Loucy (cell line): ENCODE measurements around the gene TRIM46.
"Not testable (repeated sequence)": the region's sequence is repeated elsewhere in the genome, so short reads cannot be mapped to it uniquely, and the experiment has no call there.

ENCODE experiments used
- H2AFZ ChIP-seq: fragments of 200-600 bp; sonication (generic); 2 replicates; pipeline ENCODE4 v1.6.0; 2016; ENCODE audit warnings: antibody characterized with exemption, mild to moderate bottlenecking, low read length, moderate library complexity
- H3F3A ChIP-seq: fragments of 200-600 bp; 2 replicates; pipeline ENCODE4 v1.6.0; 2016; ENCODE audit warnings: antibody characterized with exemption, low read depth, mild to moderate bottlenecking
- H3K27me3 ChIP-seq: fragments of 200-600 bp; sonication (generic); 2 replicates; pipeline ENCODE4 v1.6.1; 2014; ENCODE audit warnings: low read length, mild to moderate bottlenecking; ENCODE audit not compliant: insufficient read depth, poor library complexity, severe bottlenecking
- H3K36me3 ChIP-seq: fragments of 200-600 bp; sonication (generic); 2 replicates; pipeline ENCODE4 v1.6.1; 2016; ENCODE audit warnings: low read length; ENCODE audit not compliant: insufficient read depth
- H3K4me1 ChIP-seq: fragments of 200-600 bp; sonication (generic); 2 replicates; pipeline ENCODE4 v1.5.1; 2014; ENCODE audit warnings: low read length, mild to moderate bottlenecking; ENCODE audit not compliant: insufficient read depth, poor library complexity, severe bottlenecking
- H3K4me2 ChIP-seq: fragments of 200-600 bp; sonication (generic); 2 replicates; pipeline ENCODE4 v1.6.0; 2014; ENCODE audit warnings: antibody characterized with exemption, low read length, low read depth, mild to moderate bottlenecking; ENCODE audit not compliant: poor library complexity, severe bottlenecking
- H3K4me3 ChIP-seq: fragments of 200-600 bp; sonication (generic); 2 replicates; pipeline ENCODE4 v1.5.1; 2014; ENCODE audit warnings: low read length, mild to moderate bottlenecking, mixed read lengths; ENCODE audit not compliant: poor library complexity, severe bottlenecking
- H3K79me2 ChIP-seq: fragments of 200-600 bp; sonication (generic); 2 replicates; pipeline ENCODE4 v1.6.1; 2014; ENCODE audit warnings: low read length; ENCODE audit not compliant: insufficient read depth
- H3K9ac ChIP-seq: fragments of 200-600 bp; sonication (generic); 2 replicates; pipeline ENCODE4 v1.6.0; 2014; ENCODE audit warnings: mild to moderate bottlenecking, low read depth, low read length, moderate library complexity; ENCODE audit not compliant: poor library complexity, severe bottlenecking
- H3K9me2 ChIP-seq: fragments of 200-600 bp; sonication (generic); replicated peaks from 2 replicates; pipeline ENCODE4 v1.6.1; 2016; ENCODE audit warnings: low read depth, low read length, mixed read lengths
- H3K9me3 ChIP-seq: fragments of 200-600 bp; sonication (generic); 2 replicates; pipeline ENCODE4 v1.6.1; 2014; ENCODE audit warnings: mild to moderate bottlenecking, antibody characterized with exemption, low read length, low read depth; ENCODE audit not compliant: insufficient read depth
- H4K20me1 ChIP-seq: fragments of 200-600 bp; sonication (generic); 2 replicates; pipeline ENCODE4 v1.6.0; 2014; ENCODE audit warnings: antibody characterized with exemption, low read length, mild to moderate bottlenecking; ENCODE audit not compliant: insufficient read depth, poor library complexity, severe bottlenecking
- CTCF ChIP-seq: fragments of 200-600 bp; sonication (generic); conservative IDR thresholded peaks from 2 replicates; pipeline ENCODE4 v1.5.1; 2014; ENCODE audit warnings: mild to moderate bottlenecking, antibody characterized with exemption, low read length
- EZH2phosphoT487 ChIP-seq: fragments of 200-600 bp; IDR thresholded peaks from 2 replicates; pipeline ENCODE4 v1.6.1; 2018; ENCODE audit warnings: antibody characterized with exemption, mild to moderate bottlenecking, moderate library complexity, borderline replicate concordance

The TRIM46 gene

GRCh38 chr1:155210314-155211104 lies 36.9 kb downstream of the TRIM46 start:
- TF ChIP-seq EZH2phosphoT487 (no peak), CTCF (no peak)
- Histone ChIP-seq H2AFZ (no peak overlapping the region), H3K9ac (peak overlapping the region; percentile 81), H3K9me3 (no peaks in the 10 kb centered on the region), H3K4me3 (peak overlapping the region; percentile 91), H4K20me1 (no peaks in the 10 kb centered on the region), H3K9me2 (no peaks in the 10 kb centered on the region), H3K79me2 (peaks cover 16% of the 10 kb centered on the region), H3F3A (no peaks in the 10 kb centered on the region), H3K27me3 (no peaks in the 10 kb centered on the region), H3K36me3 (no peaks in the 10 kb centered on the region), H3K4me2 (peak overlapping the region; percentile 99), H3K4me1 (peaks cover 28% of the 10 kb centered on the region)

- not testable (repeated sequence) for H3K36me3 ChIP-seq, H2AFZ ChIP-seq, H3K27me3 ChIP-seq, H3F3A ChIP-seq, H3K4me3 ChIP-seq, H3K9me2 ChIP-seq, H4K20me1 ChIP-seq, H3K9me3 ChIP-seq, H3K4me2 ChIP-seq, H3K9ac ChIP-seq
- Histone ChIP-seq H3K4me1 (peaks cover 28% of the 10 kb centered on the region), H3K79me2 (peaks cover 16% of the 10 kb centered on the region)
Observed at GRCh38 chr1:155211381-155212050, 37.9 kb downstream of the TRIM46 start.

GRCh38 chr1:155212051-155212440 lies 38.4 kb downstream of the TRIM46 start:
- H3F3A ChIP-seq, H3K27me3 ChIP-seq, H3K9ac ChIP-seq, H3K4me2 ChIP-seq, H3K9me3 ChIP-seq, H3K4me3 ChIP-seq, H3K36me3 ChIP-seq, H3K9me2 ChIP-seq, H2AFZ ChIP-seq, H4K20me1 ChIP-seq: not testable (repeated sequence)
- Histone ChIP-seq H3K4me1 (peaks cover 26% of the 10 kb centered on the region), H3K79me2 (peaks cover 16% of the 10 kb centered on the region)

- not testable (repeated sequence) for H4K20me1 ChIP-seq, H3K79me2 ChIP-seq, H2AFZ ChIP-seq, H3K4me2 ChIP-seq, H3K9me3 ChIP-seq, H3K36me3 ChIP-seq, H3K9me2 ChIP-seq, H3F3A ChIP-seq, H3K4me3 ChIP-seq, H3K9ac ChIP-seq, H3K27me3 ChIP-seq
- peaks cover 20% of the 10 kb centered on the region for H3K4me1 ChIP-seq
Observed at GRCh38 chr1:155214702-155215101, 41.1 kb downstream of the TRIM46 start.
